Loucy (cell line): ENCODE results near the gene AP1G2.

Experiments used
- H2AFZ ChIP-seq: fragments of 200-600 bp; sonication (generic); 2 replicates; pipeline ENCODE4 v1.6.0; 2016; ENCODE audit warnings: antibody characterized with exemption, mild to moderate bottlenecking, low read length, moderate library complexity
- H3F3A ChIP-seq: fragments of 200-600 bp; 2 replicates; pipeline ENCODE4 v1.6.0; 2016; ENCODE audit warnings: antibody characterized with exemption, low read depth, mild to moderate bottlenecking
- H3K27me3 ChIP-seq: fragments of 200-600 bp; sonication (generic); 2 replicates; pipeline ENCODE4 v1.6.1; 2014; ENCODE audit warnings: low read length, mild to moderate bottlenecking; ENCODE audit not compliant: insufficient read depth, poor library complexity, severe bottlenecking
- H3K36me3 ChIP-seq: fragments of 200-600 bp; sonication (generic); 2 replicates; pipeline ENCODE4 v1.6.1; 2016; ENCODE audit warnings: low read length; ENCODE audit not compliant: insufficient read depth
- H3K4me1 ChIP-seq: fragments of 200-600 bp; sonication (generic); 2 replicates; pipeline ENCODE4 v1.5.1; 2014; ENCODE audit warnings: low read length, mild to moderate bottlenecking; ENCODE audit not compliant: insufficient read depth, poor library complexity, severe bottlenecking
- H3K4me2 ChIP-seq: fragments of 200-600 bp; sonication (generic); 2 replicates; pipeline ENCODE4 v1.6.0; 2014; ENCODE audit warnings: antibody characterized with exemption, low read length, low read depth, mild to moderate bottlenecking; ENCODE audit not compliant: poor library complexity, severe bottlenecking
- H3K4me3 ChIP-seq: fragments of 200-600 bp; sonication (generic); 2 replicates; pipeline ENCODE4 v1.5.1; 2014; ENCODE audit warnings: low read length, mild to moderate bottlenecking, mixed read lengths; ENCODE audit not compliant: poor library complexity, severe bottlenecking
- H3K79me2 ChIP-seq: fragments of 200-600 bp; sonication (generic); 2 replicates; pipeline ENCODE4 v1.6.1; 2014; ENCODE audit warnings: low read length; ENCODE audit not compliant: insufficient read depth
- H3K9ac ChIP-seq: fragments of 200-600 bp; sonication (generic); 2 replicates; pipeline ENCODE4 v1.6.0; 2014; ENCODE audit warnings: mild to moderate bottlenecking, low read depth, low read length, moderate library complexity; ENCODE audit not compliant: poor library complexity, severe bottlenecking
- H3K9me2 ChIP-seq: fragments of 200-600 bp; sonication (generic); replicated peaks from 2 replicates; pipeline ENCODE4 v1.6.1; 2016; ENCODE audit warnings: low read depth, low read length, mixed read lengths
- H3K9me3 ChIP-seq: fragments of 200-600 bp; sonication (generic); 2 replicates; pipeline ENCODE4 v1.6.1; 2014; ENCODE audit warnings: mild to moderate bottlenecking, antibody characterized with exemption, low read length, low read depth; ENCODE audit not compliant: insufficient read depth
- H4K20me1 ChIP-seq: fragments of 200-600 bp; sonication (generic); 2 replicates; pipeline ENCODE4 v1.6.0; 2014; ENCODE audit warnings: antibody characterized with exemption, low read length, mild to moderate bottlenecking; ENCODE audit not compliant: insufficient read depth, poor library complexity, severe bottlenecking
- CTCF ChIP-seq: fragments of 200-600 bp; sonication (generic); conservative IDR thresholded peaks from 2 replicates; pipeline ENCODE4 v1.5.1; 2014; ENCODE audit warnings: mild to moderate bottlenecking, antibody characterized with exemption, low read length
- EZH2phosphoT487 ChIP-seq: fragments of 200-600 bp; IDR thresholded peaks from 2 replicates; pipeline ENCODE4 v1.6.1; 2018; ENCODE audit warnings: antibody characterized with exemption, mild to moderate bottlenecking, moderate library complexity, borderline replicate concordance

The AP1G2 gene

GRCh38 chr14:23577710-23578392 is 10.3 kb upstream of the AP1G2 start:
- no peak overlapping the region for H3K4me3 ChIP-seq
- no peaks in the 10 kb centered on the region for H3K9me2 ChIP-seq
- H3K9ac ChIP-seq: no peak overlapping the region
- peaks cover 3% of the 10 kb centered on the region for H3K4me1 ChIP-seq
- H3K36me3 ChIP-seq: no peaks in the 10 kb centered on the region
- H3K79me2 ChIP-seq: no peaks in the 10 kb centered on the region
- H3F3A ChIP-seq: no peaks in the 10 kb centered on the region
- no peaks in the 10 kb centered on the region for H4K20me1 ChIP-seq
- TF ChIP-seq CTCF (no peak), EZH2phosphoT487 (no peak)
- H2AFZ ChIP-seq: no peak overlapping the region
- no peak overlapping the region for H3K4me2 ChIP-seq
- H3K9me3 ChIP-seq: no peaks in the 10 kb centered on the region
- H3K27me3 ChIP-seq: no peaks in the 10 kb centered on the region

- H3K4me1 ChIP-seq: peaks cover 9% of the 10 kb centered on the region
- no peaks in the 10 kb centered on the region for H3K79me2 ChIP-seq
- H3K4me3 ChIP-seq: no peak overlapping the region
- H3K4me2 ChIP-seq: no peak overlapping the region
- no peak overlapping the region for H3K9ac ChIP-seq
- no peaks in the 10 kb centered on the region for H3F3A ChIP-seq
- H3K9me3 ChIP-seq: no peaks in the 10 kb centered on the region
- H3K9me2 ChIP-seq: no peaks in the 10 kb centered on the region
- H2AFZ ChIP-seq: no peak overlapping the region
- no peaks in the 10 kb centered on the region for H3K36me3 ChIP-seq
- no peaks in the 10 kb centered on the region for H3K27me3 ChIP-seq
- no peak for TF ChIP-seq EZH2phosphoT487
- no peak for TF ChIP-seq CTCF
- no peaks in the 10 kb centered on the region for H4K20me1 ChIP-seq
These were observed 9.6 kb upstream of the AP1G2 start for GRCh38 chr14:23577004-23577681.

GRCh38 chr14:23573384-23574015 is 5.9 kb upstream of the AP1G2 start:
- no peaks in the 10 kb centered on the region for H3K27me3 ChIP-seq
- no peaks in the 10 kb centered on the region for H4K20me1 ChIP-seq
- H2AFZ ChIP-seq: peak overlapping the region; percentile 57; the same call in 1 of the 2 replicates
- TF ChIP-seq EZH2phosphoT487: no peak
- H3K9me2 ChIP-seq: no peaks in the 10 kb centered on the region
- H3K4me2 ChIP-seq: no peak overlapping the region
- H3K9ac ChIP-seq: no peak overlapping the region
- H3K9me3 ChIP-seq: no peaks in the 10 kb centered on the region
- peaks cover 1% of the 10 kb centered on the region; the same call in 1 of the 2 replicates for H3K79me2 ChIP-seq
- no peaks in the 10 kb centered on the region for H3K36me3 ChIP-seq
- peaks cover 24% of the 10 kb centered on the region for H3K4me1 ChIP-seq
- peaks cover 8% of the 10 kb centered on the region; the same call in 1 of the 2 replicates for H3F3A ChIP-seq
- H3K4me3 ChIP-seq: no peak overlapping the region
